Spleen (tissue), 7 donors: ENCODE results near the gene ZBTB17.

Source experiments
- CTCF ChIP-seq, 11 experiments: fragments of 200-600 bp in 7 of 11; fragments of 450-650 bp in 4 of 11; sonication (generic) in 4 of 11; IDR thresholded peaks in 8 of 11; conservative IDR thresholded peaks in 3 of 11; 1 replicate in 7 of 11; 2 replicates in 4 of 11; pipeline versions ENCODE4 v1.4.0 to v1.8.0; 2016 to 2021; ENCODE audit warnings: antibody characterized with exemption in 11 of 11, inconsistent platforms in 4 of 11, mild to moderate bottlenecking in 1 of 11
- POLR2A ChIP-seq, 3 donors: fragments of 450-650 bp; IDR thresholded peaks; one replicate each; pipeline ENCODE4 v1.5.1; 2017; ENCODE audit warnings: antibody characterized with exemption in 3 of 3, mild to moderate bottlenecking in 1 of 3
- POLR2AphosphoS5 ChIP-seq, 3 donors: sonication (generic); formaldehyde crosslinking; IDR thresholded peaks; one replicate each; pipeline ENCODE4 v1.5.1; 2017; ENCODE audit warnings: antibody characterized with exemption in 3 of 3
- donor health status: DM: no; HTN: no; CAD: no; lungs with moderate emphysema.
- donor health status: DM: no; HTN: no; CAD: no.
- donor health status: DM: no; HTN: no; CAD: no.

GRCh38 chr1:15948595-15949452, 27.1 kb downstream of the ZBTB17 start:
- no peak for TF ChIP-seq CTCF (IDR thresholded peaks at IDR 0.05 in 8 of 11, conservative IDR thresholded peaks at IDR 0.05 in 3 of 11)
- no peak for TF ChIP-seq POLR2AphosphoS5 (IDR thresholded peaks at IDR 0.05)
- no peak for TF ChIP-seq POLR2A (IDR thresholded peaks at IDR 0.05)
